ENCODE measurements around the gene CIRBP. TPM values are rescaled to one million over a fixed set of nuclear protein-coding genes. Genes with fewer than 3 reads are reported as not detected.

The CIRBP gene
- total RNA-seq, 1 donor from 2014 or later = 315 TPM

DNA sequence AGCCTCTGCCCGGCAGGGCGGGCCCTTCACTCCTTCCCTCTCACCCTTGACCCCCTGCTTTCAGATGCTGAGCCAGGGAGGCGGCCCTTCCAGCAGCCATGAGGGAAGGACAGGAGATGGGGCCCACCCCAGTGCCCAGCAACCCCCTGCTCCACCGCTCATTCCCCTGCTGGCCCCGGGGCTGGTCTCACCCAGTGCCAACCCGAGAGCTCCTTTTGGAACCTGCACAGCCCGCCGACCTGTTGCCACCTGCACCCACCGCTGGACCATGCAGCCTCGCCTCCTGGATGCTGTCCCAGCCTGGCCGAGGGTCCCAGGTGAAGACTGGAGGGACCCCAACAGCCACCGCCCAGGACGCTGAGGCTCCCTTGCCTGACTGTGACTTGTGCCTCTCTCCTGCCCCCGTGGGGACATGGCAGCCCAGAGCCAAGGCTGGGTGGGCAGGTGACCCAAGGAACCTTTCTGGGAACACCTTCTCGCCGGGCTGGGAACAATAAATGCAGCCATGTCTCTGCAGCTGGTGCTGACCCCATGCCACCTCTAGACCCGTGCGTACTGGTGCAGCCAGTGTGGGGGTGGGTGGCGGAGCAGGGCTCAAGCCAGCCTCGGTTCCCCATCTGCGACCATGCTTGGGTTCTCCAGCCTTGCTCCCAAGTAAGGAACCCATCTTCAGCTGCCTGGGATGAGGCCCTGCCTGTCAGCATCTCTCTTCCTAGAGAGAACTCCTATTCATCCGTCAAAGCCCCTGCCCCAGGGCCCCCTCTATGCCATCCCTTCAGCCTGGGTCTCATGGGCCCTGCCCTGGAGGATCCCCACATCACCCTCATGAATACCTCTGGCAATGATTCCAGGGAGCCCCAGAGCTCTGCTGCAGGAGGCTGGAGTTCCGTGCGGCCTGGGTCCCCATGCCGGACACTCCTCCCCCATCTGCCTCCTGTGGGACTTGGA lies 9.9 kb downstream of the CIRBP start:
- H3K4me1 Mint-ChIP-seq (ENCODE audit: unreplicated experiment) = peaks cover 4% of the 10 kb centered on the region

DNA sequence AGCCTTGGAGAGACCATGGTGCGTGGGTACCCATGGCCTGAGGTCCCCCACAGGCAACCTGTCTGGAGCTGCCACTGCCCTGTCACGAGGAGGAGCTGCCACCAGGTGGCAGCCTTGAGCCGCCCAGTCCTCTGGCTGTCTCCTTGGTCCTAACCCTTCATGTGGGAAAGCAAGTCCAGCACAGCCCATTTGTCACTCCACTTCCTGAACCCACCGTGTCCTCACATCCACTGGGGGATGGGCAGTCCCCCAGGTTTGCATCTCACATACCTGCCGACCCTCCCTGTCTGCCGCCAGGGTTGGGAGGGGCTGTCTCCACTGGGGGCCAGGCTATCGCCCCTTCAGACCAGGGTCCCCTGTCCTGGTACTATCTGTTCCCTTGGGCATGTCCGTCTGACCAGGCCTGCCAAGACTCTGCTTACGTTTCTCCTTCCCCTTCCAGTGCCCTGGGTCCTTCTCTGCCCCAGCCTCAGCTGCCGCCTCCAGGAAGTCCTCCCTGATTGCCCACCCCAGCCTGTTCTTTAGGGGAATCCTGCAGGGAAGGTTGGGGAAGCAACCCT lies 10.7 kb downstream of the CIRBP start:
- Mint-ChIP-seq H3K36me3 (ENCODE audit: low read depth, unreplicated experiment) (no peaks in the 10 kb centered on the region), H3K4me3 (ENCODE audit: unreplicated experiment) (no peak overlapping the region), H3K9me3 (ENCODE audit: unreplicated experiment) (no peaks in the 10 kb centered on the region), H3K27me3 (ENCODE audit: unreplicated experiment) (peaks cover 14% of the 10 kb centered on the region), H3K4me1 (ENCODE audit: unreplicated experiment) (peaks cover 2% of the 10 kb centered on the region), H3K27ac (ENCODE audit: unreplicated experiment) (no peak overlapping the region)
- TF ChIP-seq, protein P1, sequence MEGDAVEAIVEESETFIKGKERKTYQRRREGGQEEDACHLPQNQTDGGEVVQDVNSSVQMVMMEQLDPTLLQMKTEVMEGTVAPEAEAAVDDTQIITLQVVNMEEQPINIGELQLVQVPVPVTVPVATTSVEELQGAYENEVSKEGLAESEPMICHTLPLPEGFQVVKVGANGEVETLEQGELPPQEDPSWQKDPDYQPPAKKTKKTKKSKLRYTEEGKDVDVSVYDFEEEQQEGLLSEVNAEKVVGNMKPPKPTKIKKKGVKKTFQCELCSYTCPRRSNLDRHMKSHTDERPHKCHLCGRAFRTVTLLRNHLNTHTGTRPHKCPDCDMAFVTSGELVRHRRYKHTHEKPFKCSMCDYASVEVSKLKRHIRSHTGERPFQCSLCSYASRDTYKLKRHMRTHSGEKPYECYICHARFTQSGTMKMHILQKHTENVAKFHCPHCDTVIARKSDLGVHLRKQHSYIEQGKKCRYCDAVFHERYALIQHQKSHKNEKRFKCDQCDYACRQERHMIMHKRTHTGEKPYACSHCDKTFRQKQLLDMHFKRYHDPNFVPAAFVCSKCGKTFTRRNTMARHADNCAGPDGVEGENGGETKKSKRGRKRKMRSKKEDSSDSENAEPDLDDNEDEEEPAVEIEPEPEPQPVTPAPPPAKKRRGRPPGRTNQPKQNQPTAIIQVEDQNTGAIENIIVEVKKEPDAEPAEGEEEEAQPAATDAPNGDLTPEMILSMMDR (IDR thresholded peaks at IDR 0.05; ENCODE audit: unreplicated experiment) = peak; percentile 80
- peak; percentile 92 for DNase-seq (ENCODE audit: low spot score)

More for the DNA sequence above, 9.9 kb downstream of the CIRBP start:
- H3K4me3 Mint-ChIP-seq (ENCODE audit: unreplicated experiment) = no peak overlapping the region
- TF ChIP-seq, protein P1 (IDR thresholded peaks at IDR 0.05; ENCODE audit: unreplicated experiment) = no peak
- DNase-seq (ENCODE audit: low spot score) = no peak
- peaks cover 7% of the 10 kb centered on the region for H3K27me3 Mint-ChIP-seq (ENCODE audit: unreplicated experiment)
- peaks cover 1% of the 10 kb centered on the region for H3K36me3 Mint-ChIP-seq (ENCODE audit: low read depth, unreplicated experiment)
- H3K9me3 Mint-ChIP-seq (ENCODE audit: unreplicated experiment) = no peaks in the 10 kb centered on the region
- no peak overlapping the region for H3K27ac Mint-ChIP-seq (ENCODE audit: unreplicated experiment)

DNA sequence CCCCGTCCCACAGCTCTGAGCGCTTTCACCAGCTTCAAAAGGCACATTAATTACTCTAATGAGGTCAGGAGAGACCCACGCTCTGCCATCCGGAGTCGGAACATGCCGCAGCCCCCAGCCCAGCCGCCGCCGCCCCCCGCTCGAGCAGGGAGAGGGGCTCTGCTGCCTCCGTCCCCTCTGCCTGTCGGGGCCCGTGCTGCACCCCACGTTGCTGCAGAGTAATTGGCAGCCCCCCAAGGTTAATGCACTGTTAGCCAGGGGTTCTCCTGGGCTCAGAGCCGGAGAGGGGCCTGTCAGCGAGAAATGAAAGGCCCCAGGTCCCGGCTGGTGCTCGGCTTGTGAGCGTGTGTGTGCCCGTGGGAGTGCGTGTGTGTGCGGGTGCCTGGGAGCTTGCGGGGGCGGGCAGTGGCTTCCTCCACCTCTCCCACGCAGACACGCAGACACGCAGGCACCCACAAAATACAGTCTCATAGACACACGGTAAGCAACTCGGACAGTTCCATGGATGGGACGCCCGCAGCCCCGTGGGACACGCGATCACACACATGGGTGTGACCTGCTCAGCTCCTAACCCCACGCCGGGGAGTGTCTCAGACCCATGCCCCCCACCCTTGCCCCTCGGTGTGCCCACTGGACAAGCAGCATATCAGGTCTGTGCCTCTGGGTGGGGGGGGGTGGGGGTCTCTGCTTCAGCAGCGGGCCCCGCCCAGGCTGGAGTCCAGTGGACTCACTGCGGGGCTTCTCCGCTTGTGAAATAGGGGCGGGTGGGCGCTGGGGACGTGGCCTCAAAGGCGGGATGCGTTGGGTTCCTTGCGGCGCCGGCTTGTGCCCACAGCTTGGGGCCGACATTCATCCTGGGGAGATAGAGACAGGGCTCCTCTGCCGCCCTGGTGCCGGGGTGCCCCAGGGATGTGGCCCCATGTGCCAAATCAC lies 11.8 kb downstream of the CIRBP start:
- Mint-ChIP-seq H3K27me3 (ENCODE audit: unreplicated experiment) (peaks cover 17% of the 10 kb centered on the region), H3K9me3 (ENCODE audit: unreplicated experiment) (no peaks in the 10 kb centered on the region), H3K4me3 (ENCODE audit: unreplicated experiment) (peak overlapping the region; percentile 33), H3K4me1 (ENCODE audit: unreplicated experiment) (peaks cover 2% of the 10 kb centered on the region), H3K27ac (ENCODE audit: unreplicated experiment) (no peak overlapping the region), H3K36me3 (ENCODE audit: low read depth, unreplicated experiment) (no peaks in the 10 kb centered on the region)
- no peak for DNase-seq (ENCODE audit: low spot score)
- TF ChIP-seq, protein P1 (IDR thresholded peaks at IDR 0.05; ENCODE audit: unreplicated experiment) = no peak

DNA sequence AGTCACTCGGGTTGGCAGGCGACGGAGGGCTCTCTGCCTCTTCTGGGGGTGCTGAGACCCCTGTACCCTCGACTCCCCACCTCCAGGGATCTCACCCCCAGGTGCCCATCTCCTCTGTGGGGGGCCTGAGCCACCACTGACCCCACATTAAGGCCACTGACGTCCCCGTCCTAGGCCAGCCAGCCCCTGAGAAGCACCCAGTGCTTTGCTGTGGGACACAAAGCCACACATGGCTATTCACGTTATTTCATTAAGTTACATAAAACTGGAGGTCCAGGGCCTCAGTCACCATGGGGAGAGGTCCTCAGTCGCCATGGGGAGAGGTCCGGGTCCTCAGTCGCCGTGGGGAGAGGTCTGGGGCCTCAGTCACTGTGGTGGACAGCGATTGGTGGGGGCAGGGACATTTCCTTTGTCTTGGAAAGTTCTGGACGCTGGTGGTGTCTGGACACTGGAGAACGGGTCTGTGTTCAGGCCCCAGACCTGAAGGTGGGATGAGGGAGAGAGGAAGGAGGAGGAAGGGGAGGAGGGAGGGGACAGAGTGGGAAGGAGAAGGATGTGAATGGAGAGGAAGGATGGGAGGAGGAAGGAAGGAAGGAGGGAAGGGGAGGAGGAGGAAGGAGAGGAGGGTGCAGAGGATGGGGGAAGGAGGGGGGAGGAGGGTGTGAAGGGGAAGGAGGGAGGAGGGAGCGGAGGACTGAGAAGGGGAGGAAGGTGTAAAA lies 12.6 kb downstream of the CIRBP start:
- H3K27ac Mint-ChIP-seq (ENCODE audit: unreplicated experiment) = no peak overlapping the region

More for the DNA sequence above, 12.6 kb downstream of the CIRBP start:
- H3K36me3 Mint-ChIP-seq (ENCODE audit: low read depth, unreplicated experiment) = no peaks in the 10 kb centered on the region
- peaks cover 2% of the 10 kb centered on the region for H3K4me1 Mint-ChIP-seq (ENCODE audit: unreplicated experiment)
- DNase-seq (ENCODE audit: low spot score) = no peak
- H3K4me3 Mint-ChIP-seq (ENCODE audit: unreplicated experiment) = no peak overlapping the region
- H3K9me3 Mint-ChIP-seq (ENCODE audit: unreplicated experiment) = no peaks in the 10 kb centered on the region
- peaks cover 17% of the 10 kb centered on the region for H3K27me3 Mint-ChIP-seq (ENCODE audit: unreplicated experiment)
- TF ChIP-seq, protein P1 (IDR thresholded peaks at IDR 0.05; ENCODE audit: unreplicated experiment) = no peak

Measured in endothelial cell (in vitro differentiated cells).